SKM-1 treated with dmso at 0.1 percent for 144 hours (cell line): Measurements from ENCODE around the gene HYAL3.
"Not testable (repeated sequence)": the region's sequence is repeated elsewhere in the genome, so short reads cannot be mapped to it uniquely, and the experiment has no call there.

Experiments
- DNase-seq: peaks from one replicate; lab custom pipeline; 2025; ENCODE audit not compliant: unreplicated experiment; lab: John Stamatoyannopoulos, UW

HYAL3 gene

DNA sequence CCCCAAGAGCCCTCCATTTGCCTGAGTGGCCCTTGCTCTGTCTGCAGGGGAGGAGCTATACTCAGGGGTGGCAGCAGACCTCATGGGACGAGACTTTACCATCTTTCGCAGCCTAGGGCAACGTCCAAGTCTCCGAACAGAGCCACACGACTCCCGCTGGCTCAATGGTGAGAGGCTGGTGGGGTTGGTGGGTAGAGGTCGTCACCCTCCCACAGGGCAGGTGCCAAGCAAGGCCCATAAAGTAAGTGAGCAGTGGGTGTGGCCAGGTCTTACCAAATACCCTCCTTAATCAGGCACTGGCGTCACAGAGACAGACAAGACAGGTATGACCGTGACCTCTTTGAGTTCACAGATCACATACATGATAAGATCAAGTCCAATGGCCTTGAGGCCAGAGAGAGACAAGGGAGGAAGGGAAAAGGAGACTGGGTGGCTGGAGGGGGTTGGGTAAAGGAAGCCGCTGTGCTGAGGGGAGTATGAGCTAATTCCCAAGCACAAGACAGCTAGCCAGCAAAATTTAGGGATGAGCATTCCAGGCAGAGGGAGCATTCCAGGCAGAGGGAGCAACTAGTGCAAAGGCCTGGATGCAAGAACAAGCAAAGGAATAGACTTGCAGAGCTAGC is 27.8 kb downstream of the HYAL3 start:
- DNase-seq: no peak

DNA sequence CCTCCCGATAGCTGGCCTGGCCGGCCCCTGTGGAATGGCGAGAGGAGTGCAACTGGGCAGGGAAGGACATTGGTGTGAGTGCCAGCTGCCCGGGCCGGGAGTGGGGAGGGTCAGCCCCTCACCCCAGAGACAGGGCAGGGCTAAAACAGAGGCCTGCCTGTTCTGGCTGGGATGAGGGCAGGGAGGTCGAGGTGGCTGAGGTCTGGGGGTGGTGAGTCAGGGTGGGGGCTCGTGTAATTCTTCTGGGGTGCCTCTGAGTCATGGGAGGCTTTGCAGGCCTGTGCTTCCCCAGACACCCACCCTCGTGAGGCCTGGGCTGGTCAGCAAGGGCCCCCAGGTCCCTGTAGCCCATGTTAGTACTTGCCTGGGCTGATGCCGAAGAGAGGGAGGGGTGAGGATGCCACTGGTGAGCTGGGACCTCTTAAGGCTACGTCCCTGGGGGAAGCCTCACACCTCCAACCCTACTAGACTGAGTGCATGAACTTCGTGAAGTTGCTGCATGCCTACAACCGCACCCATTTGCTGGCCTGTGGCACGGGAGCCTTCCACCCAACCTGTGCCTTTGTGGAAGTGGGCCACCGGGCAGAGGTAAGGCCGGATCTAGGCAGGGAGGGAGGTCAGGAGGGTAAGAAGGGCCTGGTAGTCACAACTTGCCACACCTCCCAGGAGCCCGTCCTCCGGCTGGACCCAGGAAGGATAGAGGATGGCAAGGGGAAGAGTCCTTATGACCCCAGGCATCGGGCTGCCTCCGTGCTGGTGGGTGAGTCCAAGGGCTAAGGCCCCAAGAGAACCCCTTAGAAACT is 28.6 kb downstream of the HYAL3 start:
- no peak for DNase-seq

DNA sequence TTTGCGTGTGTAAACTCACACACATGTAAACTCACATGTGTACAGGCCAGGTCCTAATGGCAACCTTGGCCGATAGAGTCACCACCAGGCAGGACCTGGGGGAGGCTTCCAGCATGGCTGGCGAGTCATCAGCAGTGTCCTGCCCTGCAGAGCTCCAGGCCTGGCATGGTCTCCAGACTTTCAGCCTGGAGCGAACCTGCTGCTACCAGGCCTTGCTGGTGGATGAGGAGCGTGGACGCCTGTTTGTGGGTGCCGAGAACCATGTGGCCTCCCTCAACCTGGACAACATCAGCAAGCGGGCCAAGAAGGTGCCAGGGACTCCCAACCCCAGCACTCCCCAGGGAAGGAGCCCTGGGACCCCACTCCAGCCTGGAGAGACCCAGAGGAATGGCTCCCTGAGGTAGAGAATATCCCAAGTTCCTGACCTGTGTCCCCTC is 29.2 kb downstream of the HYAL3 start:
- no peak for DNase-seq

DNA sequence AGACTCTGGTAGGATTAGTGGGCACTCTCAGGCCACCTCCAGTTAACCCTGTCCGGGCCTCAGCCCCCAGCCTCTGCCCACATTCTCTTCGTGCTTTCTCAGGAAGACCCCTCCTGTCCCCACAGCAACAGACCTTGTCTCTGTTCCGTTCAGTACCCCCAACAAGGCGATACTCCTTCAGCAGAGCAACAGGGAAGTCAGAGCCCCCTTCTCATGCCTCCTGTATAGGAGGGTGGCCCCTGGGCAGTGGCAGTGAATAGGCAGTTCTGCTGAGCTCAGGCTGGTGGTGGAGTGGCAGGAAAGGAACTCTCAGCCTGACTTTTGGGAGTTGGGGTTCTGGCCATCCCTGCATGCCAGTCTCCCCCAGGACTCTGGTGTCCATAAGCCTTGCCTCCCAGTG is 29.7 kb downstream of the HYAL3 start:
- no peak for DNase-seq

DNA sequence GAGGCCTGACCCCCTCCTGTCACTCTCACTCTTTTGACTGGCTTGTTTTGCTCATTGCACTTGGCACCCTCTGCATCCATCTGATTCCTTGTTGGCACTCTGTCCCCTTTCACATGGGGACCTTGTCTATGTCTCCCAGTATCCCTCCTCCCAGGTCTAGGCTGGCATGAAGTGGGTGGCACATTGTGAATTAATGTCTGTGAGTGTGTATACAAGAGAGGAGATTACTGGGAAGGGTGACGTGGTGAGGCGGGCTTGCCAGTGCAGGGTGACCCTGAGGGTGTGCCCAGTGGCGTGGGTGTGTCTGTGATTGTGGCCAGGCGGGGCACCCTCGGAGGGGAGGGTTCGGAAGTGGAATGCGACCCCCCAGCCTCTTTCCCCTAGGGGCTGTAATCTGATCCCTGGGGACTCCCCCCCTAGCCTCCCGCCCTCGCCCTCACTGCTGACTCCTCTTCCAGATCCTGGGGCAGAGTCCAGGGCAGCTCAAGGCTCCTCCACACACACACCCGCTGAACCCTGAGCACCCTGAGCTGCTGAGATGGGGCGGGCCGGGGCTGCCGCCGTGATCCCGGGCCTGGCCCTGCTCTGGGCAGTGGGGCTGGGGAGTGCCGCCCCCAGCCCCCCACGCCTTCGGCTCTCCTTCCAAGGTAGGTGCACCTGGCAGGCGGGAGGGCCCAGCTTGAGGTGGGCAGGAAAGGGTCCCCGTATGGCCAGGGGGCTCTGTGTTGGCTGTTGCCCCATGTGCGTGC is 30.3 kb downstream of the HYAL3 start, which contains the start of gene SEMA3B:
TSS of gene SEMA3B (plus strand) at position 445 of the 749 bp plus-strand sequence. CDS start at position 539, 94 bp downstream.
- DNase-seq: no peak

DNA sequence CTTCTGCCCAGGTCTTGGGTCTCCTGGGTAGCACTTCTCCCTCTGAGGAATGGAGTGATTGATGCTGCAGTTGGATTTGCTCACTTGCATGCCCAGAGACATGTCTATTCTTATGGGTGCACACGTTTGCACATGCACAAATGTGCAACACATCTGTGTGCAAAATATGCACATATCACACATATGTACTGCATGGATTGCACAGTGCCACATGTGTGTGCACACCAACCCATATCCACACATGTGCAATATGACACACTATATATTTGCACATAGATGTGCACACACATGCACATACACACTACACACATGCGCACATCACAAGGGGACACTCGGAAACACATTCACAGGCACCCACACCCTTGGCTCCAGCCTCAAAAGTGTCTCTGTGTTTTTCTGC is 30.9 kb downstream of the HYAL3 start:
- no peak for DNase-seq

DNA sequence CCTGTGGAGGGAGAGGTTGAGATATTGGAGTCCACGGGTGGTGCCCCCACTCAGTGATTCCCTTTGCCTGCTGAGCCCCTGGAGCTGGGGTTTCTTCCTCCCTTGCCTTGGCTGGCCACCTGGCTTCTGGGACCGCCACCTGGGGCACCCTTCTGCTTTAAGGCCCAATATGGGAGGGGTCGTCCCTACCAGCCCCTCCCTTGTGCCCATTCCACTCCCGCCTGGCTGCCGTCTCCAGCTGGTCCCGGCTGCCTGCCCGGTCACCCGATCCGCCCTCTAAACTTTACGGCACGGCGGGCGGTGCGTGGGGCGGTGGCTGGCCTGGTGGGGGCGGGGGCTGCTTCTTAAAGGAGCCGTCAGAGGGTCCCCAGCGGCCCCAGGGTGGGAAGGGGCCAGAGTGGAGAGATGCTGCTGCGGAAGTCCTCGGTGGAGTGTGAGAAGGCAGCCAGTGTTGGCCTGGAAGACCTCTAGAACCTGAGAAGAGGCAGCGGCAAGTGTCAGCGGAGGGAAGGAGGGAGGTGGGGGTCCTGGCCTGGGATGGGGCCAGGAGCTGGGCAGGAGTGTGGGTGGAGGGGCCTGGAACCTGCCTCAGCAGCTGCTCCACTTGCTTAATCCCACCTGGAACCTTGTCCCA is 31.8 kb downstream of the HYAL3 start:
- no peak for DNase-seq

DNA sequence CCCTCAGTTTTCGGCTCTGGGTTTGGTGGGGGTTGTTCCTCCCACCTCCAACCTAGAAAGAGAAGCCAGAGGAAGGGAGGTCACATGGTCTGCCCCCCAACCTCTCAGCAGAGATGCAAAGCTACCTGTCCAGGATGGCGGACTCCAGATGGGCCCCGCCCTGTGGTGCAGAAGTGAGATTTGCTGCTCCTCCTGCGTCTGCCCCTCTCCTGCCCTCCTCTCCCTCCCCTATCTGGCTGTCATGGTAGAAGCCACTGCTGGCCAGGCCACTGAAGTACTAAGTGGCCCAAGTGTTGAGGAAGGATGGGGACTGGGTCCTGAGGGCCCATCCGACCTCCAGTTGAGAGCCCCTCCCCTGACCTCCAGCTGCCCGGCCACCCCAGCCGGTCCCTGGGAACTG is 32.4 kb downstream of the HYAL3 start:
- no peak for DNase-seq

DNA sequence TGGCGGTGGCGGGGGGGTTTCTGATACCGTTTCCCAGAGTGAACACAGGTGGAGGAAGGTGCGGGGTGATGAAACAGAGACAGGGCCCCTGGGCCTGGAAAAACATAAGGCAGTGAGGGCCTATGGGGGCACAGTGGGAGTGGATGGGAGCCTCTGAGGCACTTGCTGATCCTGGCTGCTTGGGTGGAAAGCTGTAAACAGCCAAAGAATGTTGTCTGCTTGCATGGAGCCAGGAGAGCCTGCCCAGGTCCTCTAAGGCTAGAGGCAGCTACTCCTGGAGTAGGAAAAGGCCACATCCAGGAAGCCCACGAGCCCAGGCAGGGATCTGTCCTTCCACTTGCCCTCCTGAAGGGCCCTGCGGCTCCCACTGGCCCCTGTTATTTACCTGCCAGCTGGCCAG is 33.2 kb downstream of the HYAL3 start:
- no peak for DNase-seq

DNA sequence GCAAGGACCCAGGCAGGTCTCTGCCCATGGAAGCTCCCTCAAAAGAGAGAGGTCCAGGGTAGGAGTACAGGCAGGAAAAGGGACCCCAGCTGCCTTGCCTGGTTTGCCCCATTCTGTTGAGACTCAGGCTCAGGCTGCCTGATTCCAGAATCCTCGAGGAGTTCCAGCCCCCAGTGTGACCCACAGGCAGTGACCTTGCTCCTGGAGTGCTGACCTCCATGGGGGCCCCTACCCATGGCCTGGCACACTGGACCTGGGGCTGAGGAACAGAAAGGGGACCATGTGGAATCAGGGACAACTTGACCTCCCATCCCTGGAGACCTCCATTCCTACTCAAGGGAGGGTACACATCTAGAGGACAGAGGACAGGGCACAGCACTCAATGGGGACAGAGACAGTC is 33.6 kb downstream of the HYAL3 start:
- DNase-seq: no peak

DNA sequence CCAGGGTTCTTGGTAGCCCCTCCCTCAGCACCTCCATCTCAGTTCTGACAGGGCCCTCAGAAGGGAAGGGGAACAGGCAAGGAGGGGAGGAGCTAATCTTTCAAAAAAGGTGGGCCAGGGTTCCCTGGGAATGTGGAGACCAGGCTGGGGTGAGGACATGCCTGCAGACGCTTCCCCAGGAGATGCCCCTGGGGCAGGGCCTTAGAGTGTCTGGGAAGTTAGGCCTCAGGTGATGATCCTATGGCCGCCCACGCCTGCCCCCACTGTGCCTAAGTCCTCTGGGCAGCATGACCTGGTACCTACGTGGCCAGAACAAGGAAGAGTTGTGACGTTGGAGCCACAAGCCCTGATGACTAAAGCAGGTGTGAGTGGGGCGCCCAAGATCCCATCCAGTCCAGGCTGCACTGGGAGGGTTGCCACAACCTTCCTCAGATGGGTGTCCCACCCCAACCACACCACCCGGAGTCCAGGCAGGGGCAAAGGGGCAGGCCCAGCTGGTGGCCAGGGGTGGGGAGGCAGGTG is 34.2 kb downstream of the HYAL3 start:
- DNase-seq: no peak

DNA sequence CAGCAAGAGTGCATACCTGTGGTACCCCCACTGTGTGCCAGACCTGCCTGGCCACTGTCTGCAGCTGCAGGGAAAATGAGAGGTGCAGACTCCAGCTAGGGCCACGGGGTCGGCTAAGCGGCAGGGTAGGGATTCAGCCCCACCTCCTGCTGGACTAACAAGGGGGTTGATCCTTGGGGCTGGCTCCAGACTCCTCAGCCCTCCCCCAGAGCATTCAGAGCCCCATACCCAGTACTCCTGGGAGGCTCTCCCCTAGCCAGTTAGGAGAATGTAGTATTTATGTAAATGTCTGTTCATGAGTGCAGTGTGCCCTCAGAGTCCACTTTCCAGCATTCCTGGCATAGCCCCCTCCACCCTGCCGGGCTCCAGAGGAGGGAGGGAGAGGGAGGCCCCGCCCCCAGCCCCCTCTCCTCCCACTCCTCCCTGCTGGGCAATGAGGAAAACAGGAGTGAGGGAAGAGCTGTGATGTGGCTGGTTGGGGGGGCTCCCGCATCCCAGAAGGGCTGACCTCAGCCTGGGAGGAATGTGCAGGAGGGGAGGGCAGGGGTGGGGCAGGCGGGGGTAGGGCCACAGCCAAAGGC is 34.7 kb downstream of the HYAL3 start:
- no peak for DNase-seq

DNA sequence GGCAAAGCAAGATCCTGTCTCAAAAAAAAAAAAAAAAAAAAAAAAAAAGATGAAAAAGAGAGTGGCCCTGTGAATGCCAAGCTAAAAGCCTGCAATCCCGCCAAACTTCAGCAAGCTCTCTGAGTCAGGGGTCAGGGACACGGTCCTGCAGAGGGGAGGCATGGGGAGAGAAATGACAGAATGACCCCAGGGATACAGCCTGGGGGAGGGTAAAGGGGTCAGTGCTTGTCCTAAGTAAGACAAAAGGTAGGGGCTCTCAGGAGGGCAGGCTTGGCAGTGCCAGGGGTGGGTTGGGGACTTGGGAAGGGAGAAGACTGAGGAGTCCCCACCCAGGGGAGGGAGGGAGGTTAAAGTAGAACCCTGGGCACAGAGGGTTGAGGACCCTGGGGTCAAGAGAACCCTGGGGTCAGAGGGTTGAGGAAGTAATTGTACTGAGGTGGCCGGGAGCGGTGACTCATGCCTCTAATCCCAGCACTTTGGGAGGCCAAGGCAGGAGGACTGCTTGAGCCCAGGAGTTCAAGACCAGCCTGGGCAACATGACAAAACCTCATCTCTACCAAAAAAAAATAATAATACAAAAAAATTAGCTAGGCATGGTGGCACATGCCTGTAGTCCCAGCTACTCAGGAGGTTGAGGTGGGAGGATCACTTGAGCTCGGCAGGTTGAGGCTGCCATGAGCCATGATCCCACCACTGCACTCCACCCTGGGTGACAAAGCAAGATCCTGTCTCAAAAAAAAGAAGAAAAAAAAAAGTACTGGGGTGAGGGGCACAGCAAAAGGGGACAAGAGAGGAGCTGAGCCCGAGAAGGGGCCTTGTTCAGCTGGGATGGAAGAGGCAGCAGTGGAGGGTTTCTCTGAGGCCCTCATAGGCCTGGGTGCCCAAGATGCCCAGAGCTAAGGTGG is 35.5 kb downstream of the HYAL3 start:
- DNase-seq: no peak

DNA sequence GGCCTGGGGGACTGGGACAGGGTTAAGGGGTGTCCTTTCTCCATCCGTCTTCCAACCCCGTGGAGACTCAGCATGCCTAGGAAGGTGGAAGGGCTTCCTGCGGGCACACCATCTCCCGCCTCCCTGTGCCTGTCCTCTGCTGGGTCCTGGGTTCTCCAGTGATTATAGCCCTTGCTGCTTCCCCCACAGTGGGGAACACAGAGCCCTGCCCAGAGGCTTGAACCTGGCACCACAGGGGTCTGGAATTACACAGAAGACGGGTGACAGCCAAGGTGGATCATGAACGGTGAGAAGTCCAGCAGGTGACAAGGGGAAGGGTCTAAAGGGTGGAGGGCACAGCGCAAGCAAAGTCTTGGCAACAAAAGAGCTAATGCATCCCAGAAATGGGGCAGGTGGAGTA is 36.4 kb downstream of the HYAL3 start:
- no peak for DNase-seq

DNA sequence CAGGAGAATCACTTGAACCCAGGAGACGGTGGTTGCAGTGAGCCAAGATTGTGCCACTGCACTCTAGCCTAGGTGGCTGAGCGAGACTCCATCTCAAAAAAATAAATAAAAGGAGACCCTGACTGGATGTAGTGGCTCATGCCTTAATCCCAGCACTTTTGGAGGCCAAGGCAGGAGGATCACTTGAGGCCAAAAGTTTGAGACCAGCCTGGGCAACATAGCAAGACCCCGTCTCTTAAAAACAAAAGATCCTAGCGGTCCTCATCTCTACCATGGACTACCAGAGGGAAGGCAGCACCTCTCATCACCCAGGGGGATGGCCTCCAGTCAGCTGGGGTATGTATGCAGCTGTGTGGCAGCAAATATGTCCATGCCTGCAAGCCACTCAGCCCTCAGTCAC is 37.0 kb downstream of the HYAL3 start:
- DNase-seq: not testable (repeated sequence)

DNA sequence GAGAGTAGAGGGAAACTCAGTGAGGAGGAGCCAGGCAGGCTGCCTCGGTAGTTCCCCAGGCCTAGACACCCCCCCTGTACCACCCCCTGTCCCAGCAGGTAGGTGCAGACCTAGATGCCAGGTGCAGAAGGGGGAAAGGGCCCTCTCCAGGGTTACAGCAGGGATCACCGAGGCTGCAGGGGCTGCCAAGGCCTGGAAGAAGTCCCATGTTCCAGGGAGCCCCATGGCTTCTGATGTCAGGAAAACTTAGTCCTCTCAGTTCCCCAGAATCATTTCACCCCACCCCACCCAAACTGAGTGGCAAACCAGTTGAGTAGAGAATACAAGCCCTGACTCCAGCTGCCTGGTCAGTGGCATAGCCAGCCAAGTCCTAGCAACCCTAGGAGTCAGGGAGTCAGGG is 37.7 kb downstream of the HYAL3 start:
- DNase-seq: no peak

DNA sequence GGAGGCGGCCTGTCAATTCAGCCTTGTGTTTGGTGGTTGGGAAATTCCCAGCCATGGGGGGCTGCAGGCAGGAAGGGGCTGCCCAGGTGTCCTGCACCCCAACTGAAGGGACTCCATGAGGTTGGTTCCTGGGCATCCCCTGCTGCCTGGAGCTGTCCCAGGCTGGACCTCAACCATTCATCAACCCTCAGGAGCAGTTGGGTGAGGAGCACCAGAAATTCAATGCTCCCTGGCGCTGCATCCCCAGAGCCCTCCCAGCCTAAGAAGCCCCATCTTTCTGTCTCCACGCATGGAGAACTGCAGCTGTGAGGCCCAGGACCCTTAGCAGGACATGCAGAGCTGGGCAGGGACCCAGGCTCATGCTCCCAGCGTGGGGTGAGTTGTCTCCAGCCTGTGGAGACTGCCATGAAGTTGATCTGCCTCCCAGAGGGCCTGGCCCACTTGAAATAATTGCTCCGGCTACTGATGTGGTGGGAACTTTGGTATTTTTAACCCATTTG is 38.2 kb downstream of the HYAL3 start:
- no peak for DNase-seq

DNA sequence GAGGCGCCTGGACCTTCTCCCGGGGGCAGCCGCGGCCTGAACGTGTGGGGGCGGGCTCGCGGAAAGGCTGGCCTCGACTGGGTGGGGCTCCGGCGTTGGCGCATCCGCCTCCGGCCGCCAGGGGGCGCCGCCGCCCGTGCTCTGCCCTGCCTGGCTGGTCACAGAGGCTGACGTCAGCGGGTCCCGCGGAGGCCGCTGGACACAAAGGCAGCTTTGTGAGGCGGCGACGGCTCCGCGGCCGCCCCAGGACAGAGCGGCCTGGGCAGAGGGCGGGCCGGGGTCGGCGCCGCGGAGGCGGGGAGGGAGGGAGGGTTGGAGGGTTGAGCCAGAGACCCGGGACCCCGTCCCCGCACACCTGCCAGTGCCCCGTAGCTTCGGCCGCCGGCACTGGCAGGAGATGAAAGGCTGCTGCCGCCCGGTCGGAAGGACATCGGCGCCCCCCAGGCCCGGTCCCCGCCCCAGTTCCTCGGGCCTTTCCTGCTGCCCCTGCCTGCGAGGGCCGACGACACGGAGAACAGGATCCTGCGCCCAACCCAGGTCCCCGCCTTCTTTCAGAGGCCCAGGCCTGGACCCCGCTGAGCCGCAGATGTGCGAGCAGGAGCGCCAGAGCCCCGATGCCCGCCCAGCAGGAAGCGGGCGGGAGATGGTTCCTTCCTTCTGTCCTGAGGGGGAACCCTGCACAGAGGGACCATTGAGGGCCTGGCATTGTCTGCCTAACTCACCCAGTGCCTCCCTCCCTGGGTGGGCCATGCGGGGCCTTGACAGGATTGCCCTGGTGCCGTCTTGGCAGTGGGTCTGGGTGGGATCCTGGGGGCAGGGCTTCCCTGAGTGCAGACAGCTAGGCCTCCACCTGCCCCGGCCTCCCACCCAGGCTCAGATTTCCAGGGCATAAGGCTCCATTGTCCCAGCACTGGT is 38.9 kb downstream of the HYAL3 start:
- DNase-seq: peak; percentile 84
